ENCODE results near the gene PELI2.

The PELI2 gene

GRCh38 chr14:56271970-56272369 is 153.8 kb downstream of the PELI2 start:
- Histone ChIP-seq H4K20me1 (ENCODE audit: insufficient read depth) (no peaks in the 10 kb centered on the region), H3K36me3 (ENCODE audit: insufficient read depth) (no peaks in the 10 kb centered on the region), H2AFZ (ENCODE audit: low read depth) (no peak overlapping the region), H3K9ac (no peak overlapping the region), H3K27me3 (ENCODE audit: insufficient read depth, low read depth) (no peaks in the 10 kb centered on the region), H3K4me1 (ENCODE audit: low read depth, poor library complexity, severe bottlenecking) (no peaks in the 10 kb centered on the region), H3K79me2 (ENCODE audit: insufficient read depth, low read depth) (no peaks in the 10 kb centered on the region), H3K4me2 (no peak overlapping the region), H3K27ac (no peak overlapping the region), H3K4me3 (IDR thresholded peaks at IDR 0.05; ENCODE audit: insufficient read depth, low read depth, low read length) (no peak overlapping the region)
- TF ChIP-seq CTCF (conservative IDR thresholded peaks at IDR 0.05; ENCODE audit: low read depth, low read length), result no peak

- Histone ChIP-seq H3K79me2 (ENCODE audit: insufficient read depth, low read depth) (no peaks in the 10 kb centered on the region), H3K4me1 (ENCODE audit: low read depth, poor library complexity, severe bottlenecking) (no peaks in the 10 kb centered on the region), H3K36me3 (ENCODE audit: insufficient read depth) (no peaks in the 10 kb centered on the region), H3K9ac (no peak overlapping the region), H3K27me3 (ENCODE audit: insufficient read depth, low read depth) (no peaks in the 10 kb centered on the region), H2AFZ (ENCODE audit: low read depth) (no peak overlapping the region), H3K4me2 (no peak overlapping the region), H4K20me1 (ENCODE audit: insufficient read depth) (no peaks in the 10 kb centered on the region), H3K4me3 (IDR thresholded peaks at IDR 0.05; ENCODE audit: insufficient read depth, low read depth, low read length) (no peak overlapping the region), H3K27ac (no peak overlapping the region)
- no peak for TF ChIP-seq CTCF (conservative IDR thresholded peaks at IDR 0.05; ENCODE audit: low read depth, low read length)
Observed at GRCh38 chr14:56273155-56273554, 154.9 kb downstream of the PELI2 start.

- H3K27me3 ChIP-seq (ENCODE audit: insufficient read depth, low read depth), result no peaks in the 10 kb centered on the region
- no peaks in the 10 kb centered on the region for H3K4me1 ChIP-seq (ENCODE audit: low read depth, poor library complexity, severe bottlenecking)
- no peaks in the 10 kb centered on the region for H4K20me1 ChIP-seq (ENCODE audit: insufficient read depth)
- H3K79me2 ChIP-seq (ENCODE audit: insufficient read depth, low read depth), result no peaks in the 10 kb centered on the region
- no peak overlapping the region for H3K4me3 ChIP-seq (IDR thresholded peaks at IDR 0.05; ENCODE audit: insufficient read depth, low read depth, low read length)
- no peak overlapping the region for H3K4me2 ChIP-seq
- no peak overlapping the region for H2AFZ ChIP-seq (ENCODE audit: low read depth)
- H3K9ac ChIP-seq, result no peak overlapping the region
- no peak overlapping the region for H3K27ac ChIP-seq
- TF ChIP-seq CTCF (conservative IDR thresholded peaks at IDR 0.05; ENCODE audit: low read depth, low read length), result no peak
- no peaks in the 10 kb centered on the region for H3K36me3 ChIP-seq (ENCODE audit: insufficient read depth)
Observed at GRCh38 chr14:56273951-56274350, 155.7 kb downstream of the PELI2 start.

- no peak overlapping the region for H2AFZ ChIP-seq (ENCODE audit: low read depth)
- no peak overlapping the region for H3K4me2 ChIP-seq
- H4K20me1 ChIP-seq (ENCODE audit: insufficient read depth), result no peaks in the 10 kb centered on the region
- no peak for TF ChIP-seq CTCF (conservative IDR thresholded peaks at IDR 0.05; ENCODE audit: low read depth, low read length)
- no peak overlapping the region for H3K27ac ChIP-seq
- no peaks in the 10 kb centered on the region for H3K36me3 ChIP-seq (ENCODE audit: insufficient read depth)
- no peaks in the 10 kb centered on the region for H3K27me3 ChIP-seq (ENCODE audit: insufficient read depth, low read depth)
- H3K4me1 ChIP-seq (ENCODE audit: low read depth, poor library complexity, severe bottlenecking), result no peaks in the 10 kb centered on the region
- no peaks in the 10 kb centered on the region for H3K79me2 ChIP-seq (ENCODE audit: insufficient read depth, low read depth)
- no peak overlapping the region for H3K9ac ChIP-seq
- H3K4me3 ChIP-seq (IDR thresholded peaks at IDR 0.05; ENCODE audit: insufficient read depth, low read depth, low read length), result no peak overlapping the region
Observed at GRCh38 chr14:56274556-56274955, 156.3 kb downstream of the PELI2 start.

- Histone ChIP-seq H4K20me1 (ENCODE audit: insufficient read depth) (no peaks in the 10 kb centered on the region), H3K27ac (no peak overlapping the region), H2AFZ (ENCODE audit: low read depth) (no peak overlapping the region), H3K79me2 (ENCODE audit: insufficient read depth, low read depth) (no peaks in the 10 kb centered on the region), H3K4me1 (ENCODE audit: low read depth, poor library complexity, severe bottlenecking) (no peaks in the 10 kb centered on the region), H3K4me2 (no peak overlapping the region), H3K4me3 (IDR thresholded peaks at IDR 0.05; ENCODE audit: insufficient read depth, low read depth, low read length) (no peak overlapping the region), H3K9ac (no peak overlapping the region), H3K27me3 (ENCODE audit: insufficient read depth, low read depth) (no peaks in the 10 kb centered on the region), H3K36me3 (ENCODE audit: insufficient read depth) (no peaks in the 10 kb centered on the region)
- TF ChIP-seq CTCF (conservative IDR thresholded peaks at IDR 0.05; ENCODE audit: low read depth, low read length), result no peak
Observed at GRCh38 chr14:56276108-56276507, 157.9 kb downstream of the PELI2 start.
